Lower leg skin (tissue), 4 donors: Measurements from ENCODE around the gene USP13. TPM values are rescaled to one million over a fixed set of nuclear protein-coding genes. Genes with fewer than 3 reads are reported as not detected.
A peak's percentile ranks its signal among the peaks of the same experiment; 100 is the strongest.

Experiments used
- DNase-seq, 2 donors: peaks; one replicate each; pipeline ENCODE4 v3.0.0-alpha.2; 2019; ENCODE audit warnings: low spot score in 2 of 2
- H3K4me3 ChIP-seq: fragments of 200-600 bp; sonication (generic); 2 replicates; pipeline ENCODE4 v1.5.1; 2017; ENCODE audit warnings: mild to moderate bottlenecking, low read depth; ENCODE audit not compliant: poor library complexity, severe bottlenecking
- CTCF ChIP-seq, 3 donors: fragments of 450-650 bp; IDR thresholded peaks; one replicate each; pipeline ENCODE4 v1.5.1; 2016; ENCODE audit warnings: antibody characterized with exemption in 3 of 3, mild to moderate bottlenecking in 3 of 3, moderate library complexity in 2 of 3
- POLR2A ChIP-seq, 2 donors: fragments of 450-650 bp; IDR thresholded peaks; one replicate each; pipeline ENCODE4 v1.6.1; 2016 to 2017; ENCODE audit warnings: antibody characterized with exemption in 2 of 2, mild to moderate bottlenecking in 1 of 2, moderate library complexity in 1 of 2
- WGBS, 2 donors: methylation state at CpG; one replicate each; pipeline ENCODE4 v1.1.5; 2018; 5-methylcytosine and 5-hydroxymethylcytosine counted together
- intact Hi-C: fragments of 100-400 bp; cut with DNase I; formaldehyde crosslinking; loops from one replicate; pipeline ENCODE4 v1.15.0; 2023; ENCODE audit warnings: low total_unique reads
- total RNA-seq, 4 donors: library from RNA; depleted of rRNA; stranded (reverse); fragments of >200 nt; gene quantifications; one replicate each; pipeline ENCODE4 v1.1.0, GENCODE V29; 2016

USP13 gene
- total RNA-seq, 4 donors from 2014 or later = 1.6 to 9.4 (median 5.8) TPM

GRCh38 chr3:179807588-179807987 lies 154.7 kb downstream of the USP13 start:
- intact Hi-C loops = no loop called here
- TF ChIP-seq CTCF (IDR thresholded peaks at IDR 0.05) = no peak
- TF ChIP-seq POLR2A (IDR thresholded peaks at IDR 0.05) = no peak
- no peak for DNase-seq
- 95 to 98% methylated on average over 14 of the region's 14 CpGs for WGBS, 2 donors
- no peak overlapping the region for H3K4me3 ChIP-seq

GRCh38 chr3:179809639-179810038 lies 156.8 kb downstream of the USP13 start:
- no peak for TF ChIP-seq CTCF (IDR thresholded peaks at IDR 0.05)
- no peak for TF ChIP-seq POLR2A (IDR thresholded peaks at IDR 0.05)
- intact Hi-C loops = no loop called here
- no peak for DNase-seq
- H3K4me3 ChIP-seq = no peak overlapping the region

- intact Hi-C loops = no loop called here
- no peak for DNase-seq
- no peak overlapping the region for H3K4me3 ChIP-seq
- TF ChIP-seq CTCF (IDR thresholded peaks at IDR 0.05) = no peak
- no peak for TF ChIP-seq POLR2A (IDR thresholded peaks at IDR 0.05)
- 21 to 28% methylated on average over 9 of the region's 9 CpGs for WGBS, 2 donors
Measured at GRCh38 chr3:179811321-179812095, 158.7 kb downstream of the USP13 start.

GRCh38 chr3:179812096-179812382 lies 159.2 kb downstream of the USP13 start:
- intact Hi-C loops = no loop called here

GRCh38 chr3:179819379-179819778 lies 166.5 kb downstream of the USP13 start:
- TF ChIP-seq POLR2A (IDR thresholded peaks at IDR 0.05) = no peak
- no peak for TF ChIP-seq CTCF (IDR thresholded peaks at IDR 0.05)
- DNase-seq = peak in 1 of 2 donors; percentile 24
- intact Hi-C loops = no loop called here
- no peak overlapping the region for H3K4me3 ChIP-seq
- 15 to 31% methylated on average over 3 of the region's 3 CpGs for WGBS, 2 donors

More at GRCh38 chr3:179812096-179812382, 159.2 kb downstream of the USP13 start:
- whole genome bisulfite sequencing, 2 donors = 84 to 87% methylated on average over 3 of the region's 3 CpGs
- TF ChIP-seq POLR2A (IDR thresholded peaks at IDR 0.05) (no peak), CTCF (IDR thresholded peaks at IDR 0.05) (no peak)
- DNase-seq = no peak
- no peak overlapping the region for H3K4me3 ChIP-seq

GRCh38 chr3:179822296-179822695 lies 169.5 kb downstream of the USP13 start:
- intact Hi-C loops = no loop called here
- WGBS, 2 donors = 89 to 90% methylated on average over 3 of the region's 3 CpGs

More at GRCh38 chr3:179822296-179822695, 169.5 kb downstream of the USP13 start:
- DNase-seq = no peak
- H3K4me3 ChIP-seq = no peak overlapping the region
- TF ChIP-seq CTCF (IDR thresholded peaks at IDR 0.05) (no peak), POLR2A (IDR thresholded peaks at IDR 0.05) (no peak)
